ENCODE measurements around the gene CHCHD5.

CHCHD5 gene

DNA sequence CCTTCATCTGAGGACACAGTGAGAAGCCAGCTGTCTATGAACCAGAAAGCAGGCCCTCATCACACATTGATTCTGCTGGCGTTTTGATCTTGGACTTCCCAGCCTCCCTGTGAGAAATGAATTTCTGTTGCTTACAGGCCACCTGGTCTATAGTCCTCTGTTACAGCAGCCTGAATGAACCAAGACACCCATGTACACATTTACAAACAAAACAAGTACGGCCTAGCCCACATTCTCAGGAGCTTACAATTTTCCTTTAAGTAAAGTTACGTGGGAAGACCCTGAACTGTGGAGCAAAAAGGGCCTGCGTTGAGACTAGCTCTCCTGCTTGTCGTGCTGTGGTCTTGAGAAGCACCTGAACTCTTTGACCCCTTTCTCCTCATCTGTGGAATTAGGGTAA is 49.3 kb downstream of the CHCHD5 start:
- TF ChIP-seq CTCF (IDR thresholded peaks at IDR 0.05; ENCODE audit: control insufficient read depth, extremely low read depth, insufficient read depth), result no peak
- H3K4me3 ChIP-seq (ENCODE audit: low read depth, low read length), result no peak overlapping the region
- no peak for DNase-seq (ENCODE audit: low read depth)

DNA sequence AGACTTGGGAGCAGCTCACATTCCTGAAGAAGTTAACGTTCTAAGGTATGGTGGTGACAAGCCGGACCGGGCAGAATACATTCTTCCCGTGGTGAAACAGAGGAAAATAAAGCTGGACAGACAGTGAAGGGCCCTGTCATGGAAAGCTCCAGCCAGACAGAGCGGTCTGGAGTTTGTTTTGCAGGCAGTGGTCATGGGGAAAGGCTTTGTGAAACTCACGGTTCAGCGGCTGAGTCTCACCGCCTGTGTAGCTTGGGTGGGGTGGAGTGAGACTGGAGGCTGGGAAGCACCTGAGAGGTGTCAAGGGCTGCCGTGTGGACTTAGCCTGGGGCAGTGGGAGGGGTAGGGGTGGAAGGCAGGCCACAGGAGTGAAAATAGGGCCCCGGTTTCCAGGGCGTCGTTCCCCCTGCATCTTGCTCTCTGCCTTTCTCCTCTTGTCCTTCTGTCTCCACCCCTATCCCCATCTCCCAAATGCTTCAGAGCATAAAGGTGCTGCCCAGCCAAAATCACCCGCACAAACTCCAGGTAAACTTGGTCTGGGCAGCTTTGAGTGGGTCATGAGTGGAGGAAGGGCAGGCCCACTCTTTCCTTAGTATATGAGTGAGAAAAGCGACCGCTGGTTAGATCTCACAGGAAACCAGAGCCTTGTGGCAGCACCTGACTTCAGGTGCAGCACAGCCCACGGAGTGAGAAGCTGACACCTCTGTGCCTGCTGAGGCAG is 49.9 kb downstream of the CHCHD5 start:
- DNase-seq (ENCODE audit: low read depth), result no peak
- TF ChIP-seq CTCF (IDR thresholded peaks at IDR 0.05; ENCODE audit: control insufficient read depth, extremely low read depth, insufficient read depth), result no peak
- H3K4me3 ChIP-seq (ENCODE audit: low read depth, low read length), result no peak overlapping the region

DNA sequence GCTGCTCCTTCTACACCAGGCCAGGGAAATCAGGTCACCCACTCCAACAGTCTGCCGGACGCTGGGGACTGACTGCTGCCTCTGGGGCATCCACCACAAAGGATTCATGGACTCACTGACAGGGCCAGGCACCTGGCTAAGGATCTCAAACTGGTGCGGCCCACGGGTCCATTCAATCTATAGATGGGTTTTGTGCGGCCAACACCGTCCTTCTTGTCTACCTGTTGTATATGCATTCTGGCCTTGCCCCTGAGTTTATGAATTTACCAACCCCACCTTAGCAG is 50.4 kb downstream of the CHCHD5 start:
- no peak for TF ChIP-seq CTCF (IDR thresholded peaks at IDR 0.05; ENCODE audit: control insufficient read depth, extremely low read depth, insufficient read depth)
- no peak overlapping the region for H3K4me3 ChIP-seq (ENCODE audit: low read depth, low read length)
- DNase-seq (ENCODE audit: low read depth), result no peak

DNA sequence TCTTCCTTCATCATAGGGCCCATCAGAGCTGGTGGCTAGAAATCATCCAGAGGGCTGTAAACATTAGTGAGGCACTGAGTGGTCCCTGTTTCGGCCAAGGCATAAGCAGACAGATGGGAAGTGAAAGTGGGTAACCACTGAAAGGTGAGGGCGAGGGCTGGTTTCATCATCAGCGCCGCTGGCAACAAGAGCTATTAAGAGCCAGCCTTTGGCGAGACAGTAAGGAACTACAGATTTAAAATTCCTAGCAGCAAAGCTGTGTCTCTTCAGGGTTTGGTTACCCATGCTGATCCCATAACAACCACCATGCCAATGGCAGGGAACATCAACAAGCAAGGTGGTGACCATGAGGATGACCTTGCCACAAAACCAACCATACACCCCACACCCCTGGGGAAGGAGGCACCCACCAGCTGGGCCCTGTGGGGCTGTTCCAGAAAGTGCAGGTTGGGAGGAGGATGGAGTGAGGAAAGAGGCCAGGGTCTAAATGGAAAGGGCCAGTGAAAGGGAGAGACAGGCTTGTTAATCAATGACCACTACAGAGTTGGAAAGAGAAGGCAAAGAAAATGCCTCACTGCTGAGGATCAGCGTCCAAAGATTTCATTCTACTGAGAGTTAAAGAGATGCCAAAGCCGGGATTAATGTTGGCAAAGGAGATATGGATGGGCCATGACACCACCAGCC is 52.3 kb downstream of the CHCHD5 start:
- H3K4me3 ChIP-seq (ENCODE audit: low read depth, low read length), result no peak overlapping the region
- TF ChIP-seq CTCF (IDR thresholded peaks at IDR 0.05; ENCODE audit: control insufficient read depth, extremely low read depth, insufficient read depth), result no peak
- no peak for DNase-seq (ENCODE audit: low read depth)

- TF ChIP-seq CTCF (IDR thresholded peaks at IDR 0.05; ENCODE audit: control insufficient read depth, extremely low read depth, insufficient read depth), result no peak
- DNase-seq (ENCODE audit: low read depth), result no peak
- no peak overlapping the region for H3K4me3 ChIP-seq (ENCODE audit: low read depth, low read length)
Observed at GRCh38 chr2:112637289-112637660, 52.9 kb downstream of the CHCHD5 start.

Measured in LNCaP clone FGC (cell line).